Stimulated activated memory B cell treated with anti-CD40 and anti-IgM and Interleukin-4, amounts not matched to agents 10 μg/mL and 1 μg/mL and 100 μg/mL, for 72 hours (primary cell): Measurements from ENCODE around the gene SPATA22.
"Not testable (repeated sequence)": the region's sequence is repeated elsewhere in the genome, so short reads cannot be mapped to it uniquely, and the experiment has no call there.

Source experiments
- ATAC-seq: fragments of 150-1000 bp; cut with Tn5 transposase; 2 replicates; pipeline ENCODE4 v1.10.0; 2021
- H3K27ac Mint-ChIP-seq: one replicate; pipeline ENCODE4 v1.8.0; 2022; ENCODE audit warnings: mild to moderate bottlenecking, mixed read lengths
- H3K27me3 Mint-ChIP-seq: one replicate; pipeline ENCODE4 v1.8.0; 2022; ENCODE audit warnings: mixed read lengths
- H3K36me3 Mint-ChIP-seq: one replicate; pipeline ENCODE4 v1.8.0; 2022; ENCODE audit warnings: mixed read lengths
- H3K4me1 Mint-ChIP-seq: one replicate; pipeline ENCODE4 v1.8.0; 2022; ENCODE audit warnings: mixed read lengths
- H3K4me3 Mint-ChIP-seq: one replicate; pipeline ENCODE4 v1.8.0; 2022; ENCODE audit warnings: mild to moderate bottlenecking, moderate library complexity, mixed read lengths
- H3K9me3 Mint-ChIP-seq: one replicate; pipeline ENCODE4 v1.8.0; 2022; ENCODE audit warnings: mixed read lengths

The SPATA22 gene, protein sequence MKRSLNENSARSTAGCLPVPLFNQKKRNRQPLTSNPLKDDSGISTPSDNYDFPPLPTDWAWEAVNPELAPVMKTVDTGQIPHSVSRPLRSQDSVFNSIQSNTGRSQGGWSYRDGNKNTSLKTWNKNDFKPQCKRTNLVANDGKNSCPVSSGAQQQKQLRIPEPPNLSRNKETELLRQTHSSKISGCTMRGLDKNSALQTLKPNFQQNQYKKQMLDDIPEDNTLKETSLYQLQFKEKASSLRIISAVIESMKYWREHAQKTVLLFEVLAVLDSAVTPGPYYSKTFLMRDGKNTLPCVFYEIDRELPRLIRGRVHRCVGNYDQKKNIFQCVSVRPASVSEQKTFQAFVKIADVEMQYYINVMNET

DNA sequence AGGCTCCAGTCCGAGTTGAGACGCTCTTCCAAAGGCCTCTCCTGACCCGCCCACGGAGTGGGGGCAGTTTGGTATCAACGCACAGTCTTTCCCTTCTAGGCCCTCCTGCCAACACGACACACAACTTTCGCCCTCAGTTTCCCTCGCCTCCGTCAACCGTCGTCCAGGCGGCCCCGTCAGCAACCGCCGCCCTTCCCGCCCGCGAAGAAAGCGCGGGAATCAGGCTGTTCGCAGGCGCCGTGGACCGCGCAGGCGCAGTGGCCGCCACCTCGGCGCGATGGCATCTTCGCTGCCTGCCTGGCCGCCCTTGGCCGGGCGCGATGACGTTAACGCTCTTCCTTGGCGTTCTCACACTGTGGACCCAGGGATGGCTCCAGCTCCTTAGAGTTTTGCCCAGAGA, at the start of gene SPATA22:
Gene SPATA22, minus strand, starts transcription at position 221 of the 400 bp plus-strand sequence. CDS start 2,494 bp downstream, outside the sequence.
- H3K9me3 Mint-ChIP-seq, result no peaks in the 10 kb centered on the region
- no peak within 1 kb of the TSS for H3K27ac Mint-ChIP-seq
- no peaks in the 10 kb centered on the region for H3K36me3 Mint-ChIP-seq
- no peaks in the 10 kb centered on the region for H3K27me3 Mint-ChIP-seq
- ATAC-seq, result no peak
- H3K4me1 Mint-ChIP-seq, result peaks cover 6% of the 10 kb centered on the region
- H3K4me3 Mint-ChIP-seq, result no peak within 1 kb of the TSS

DNA sequence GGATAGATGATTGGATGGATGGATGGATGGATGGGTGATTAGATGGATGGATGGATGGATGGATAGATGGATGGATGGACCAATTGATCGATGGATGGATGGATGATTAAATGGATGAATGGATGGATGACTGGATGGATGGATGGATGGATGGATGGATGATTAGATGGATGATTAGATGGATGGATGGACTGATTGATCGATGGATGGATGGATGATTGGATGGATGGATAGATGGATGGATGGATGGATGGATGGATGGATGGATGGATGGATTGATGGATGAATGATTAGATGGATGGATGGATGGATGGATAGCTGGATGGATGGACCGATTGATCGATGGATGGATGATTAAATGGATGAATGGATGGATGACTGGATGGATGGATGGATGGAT, 47.9 kb upstream of the SPATA22 start:
- not testable (repeated sequence) for H3K4me1 Mint-ChIP-seq, H3K27ac Mint-ChIP-seq

DNA sequence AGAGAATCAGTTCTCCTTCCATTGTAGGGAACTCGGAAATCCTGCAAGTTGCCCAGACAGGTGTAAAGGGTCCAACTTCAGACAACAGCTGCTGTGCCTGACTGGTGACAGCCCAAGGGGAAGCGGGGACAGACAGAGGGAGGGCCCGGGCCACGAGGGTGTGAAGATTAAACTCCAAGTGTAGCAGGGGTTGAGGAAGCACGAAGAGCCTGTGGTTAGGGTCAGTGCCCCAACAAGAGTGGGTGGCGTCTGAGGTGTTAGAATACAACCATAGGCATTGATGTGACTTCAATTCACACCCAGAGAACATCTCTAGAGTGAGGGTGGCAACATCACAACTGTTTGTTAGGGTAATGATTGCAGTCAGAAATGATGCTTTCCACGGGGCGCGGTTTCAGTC, 43.3 kb upstream of the SPATA22 start:
- Mint-ChIP-seq H3K27ac (no peak overlapping the region), H3K4me3 (no peak overlapping the region), H3K36me3 (peaks cover 68% of the 10 kb centered on the region), H3K4me1 (no peaks in the 10 kb centered on the region), H3K9me3 (no peaks in the 10 kb centered on the region), H3K27me3 (no peaks in the 10 kb centered on the region)
- no peak for ATAC-seq

More for the DNA sequence above, 47.9 kb upstream of the SPATA22 start:
- not testable (repeated sequence) for ATAC-seq, H3K27me3 Mint-ChIP-seq, H3K9me3 Mint-ChIP-seq, H3K4me3 Mint-ChIP-seq
- peaks cover 36% of the 10 kb centered on the region for H3K36me3 Mint-ChIP-seq

DNA sequence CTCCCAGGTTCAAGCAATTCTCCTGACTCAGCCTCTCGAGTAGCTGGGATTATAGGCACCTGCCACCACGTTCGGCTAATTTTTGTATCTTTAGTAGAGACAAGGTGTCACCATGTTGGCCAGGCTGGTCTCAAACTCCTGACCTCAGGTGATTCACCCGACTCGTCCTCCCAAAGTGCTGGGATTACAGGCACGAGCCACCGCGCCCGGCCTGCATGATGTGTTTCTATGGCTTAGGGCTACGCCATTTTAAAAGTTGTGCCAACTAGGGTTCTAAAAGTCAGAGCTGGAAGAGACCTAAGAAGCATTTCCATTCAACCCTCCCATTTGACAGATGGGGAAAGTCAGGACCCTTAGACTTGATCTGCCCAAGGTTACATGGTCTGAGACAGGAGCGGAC, 42.5 kb upstream of the SPATA22 start:
- not testable (repeated sequence) for H3K4me3 Mint-ChIP-seq, H3K4me1 Mint-ChIP-seq, H3K27me3 Mint-ChIP-seq, H3K9me3 Mint-ChIP-seq, H3K27ac Mint-ChIP-seq, ATAC-seq
- peaks cover 75% of the 10 kb centered on the region for H3K36me3 Mint-ChIP-seq

DNA sequence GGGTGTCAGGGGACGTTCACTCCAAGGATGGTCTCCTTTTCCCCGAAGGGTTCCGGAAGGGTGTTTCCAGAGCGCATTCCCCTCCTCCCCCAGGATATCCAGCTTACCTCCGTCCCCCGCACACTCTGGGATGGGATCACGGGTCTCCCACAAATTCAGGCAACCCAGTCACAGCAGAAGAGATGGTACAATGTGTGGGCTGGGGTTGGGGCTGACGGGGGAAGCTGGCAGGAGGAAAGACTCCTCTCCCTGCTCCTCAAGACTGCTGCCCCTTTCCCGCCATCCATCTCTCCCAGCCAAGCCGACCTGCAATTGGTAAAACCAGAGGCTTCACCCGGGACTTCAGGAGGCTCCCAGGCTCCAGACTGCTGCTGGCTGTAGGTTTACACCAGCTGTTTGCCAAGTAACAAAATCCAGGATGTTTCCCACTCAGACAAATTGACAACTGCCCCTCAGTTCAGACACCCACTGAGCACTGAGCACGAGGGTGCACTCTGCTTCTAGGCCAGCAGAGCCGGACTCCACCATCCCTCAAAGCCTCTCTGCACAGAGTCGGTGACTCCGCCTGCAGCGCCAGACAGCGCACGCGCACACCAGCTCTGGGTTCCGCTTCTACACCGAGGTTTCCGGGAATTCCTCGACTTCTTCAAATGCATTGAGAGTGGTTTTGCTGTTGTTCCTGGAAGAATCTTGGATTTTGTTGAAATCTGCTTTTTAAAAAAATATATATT, 41.9 kb upstream of the SPATA22 start:
- H3K27me3 Mint-ChIP-seq, result no peaks in the 10 kb centered on the region
- H3K27ac Mint-ChIP-seq, result no peak overlapping the region
- no peaks in the 10 kb centered on the region for H3K4me1 Mint-ChIP-seq
- peaks cover 3% of the 10 kb centered on the region for H3K9me3 Mint-ChIP-seq
- H3K4me3 Mint-ChIP-seq, result no peak overlapping the region
- peaks cover 75% of the 10 kb centered on the region for H3K36me3 Mint-ChIP-seq
- no peak for ATAC-seq

DNA sequence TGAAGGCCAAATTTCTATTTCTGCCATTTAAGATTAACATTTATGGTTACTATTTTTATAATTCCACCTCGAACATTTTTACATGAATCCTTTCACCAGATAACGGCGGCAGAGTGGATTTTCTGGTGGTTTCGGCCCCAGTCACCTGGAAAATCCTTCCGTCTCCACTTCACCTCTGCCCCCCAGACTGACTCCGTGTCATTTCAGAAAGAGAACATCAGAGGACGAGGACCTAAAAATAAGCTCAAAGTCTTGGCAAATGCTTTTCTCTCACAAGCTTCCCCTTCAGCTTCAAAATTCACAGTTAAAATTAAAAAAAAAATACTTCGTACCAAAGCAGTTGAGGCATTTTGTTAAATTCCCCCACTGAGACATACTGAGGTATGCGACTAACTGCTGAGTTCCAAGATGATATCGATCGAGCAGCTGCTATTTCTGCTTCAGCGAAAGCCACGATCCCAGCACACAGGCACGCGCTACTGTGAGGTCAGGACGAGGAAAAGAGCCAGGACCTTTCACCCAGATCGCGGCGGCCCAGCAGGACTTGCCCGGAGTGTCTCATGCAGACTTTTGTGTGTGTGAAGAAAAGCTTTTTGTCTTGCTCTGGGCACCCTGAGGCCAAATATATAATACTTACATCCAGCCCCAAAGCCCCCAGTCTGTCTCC, 41.0 kb upstream of the SPATA22 start:
- peaks cover 3% of the 10 kb centered on the region for H3K9me3 Mint-ChIP-seq
- no peaks in the 10 kb centered on the region for H3K4me1 Mint-ChIP-seq
- H3K27me3 Mint-ChIP-seq, result no peaks in the 10 kb centered on the region
- H3K27ac Mint-ChIP-seq, result no peak overlapping the region
- ATAC-seq, result no peak
- H3K4me3 Mint-ChIP-seq, result no peak overlapping the region
- peaks cover 75% of the 10 kb centered on the region for H3K36me3 Mint-ChIP-seq

DNA sequence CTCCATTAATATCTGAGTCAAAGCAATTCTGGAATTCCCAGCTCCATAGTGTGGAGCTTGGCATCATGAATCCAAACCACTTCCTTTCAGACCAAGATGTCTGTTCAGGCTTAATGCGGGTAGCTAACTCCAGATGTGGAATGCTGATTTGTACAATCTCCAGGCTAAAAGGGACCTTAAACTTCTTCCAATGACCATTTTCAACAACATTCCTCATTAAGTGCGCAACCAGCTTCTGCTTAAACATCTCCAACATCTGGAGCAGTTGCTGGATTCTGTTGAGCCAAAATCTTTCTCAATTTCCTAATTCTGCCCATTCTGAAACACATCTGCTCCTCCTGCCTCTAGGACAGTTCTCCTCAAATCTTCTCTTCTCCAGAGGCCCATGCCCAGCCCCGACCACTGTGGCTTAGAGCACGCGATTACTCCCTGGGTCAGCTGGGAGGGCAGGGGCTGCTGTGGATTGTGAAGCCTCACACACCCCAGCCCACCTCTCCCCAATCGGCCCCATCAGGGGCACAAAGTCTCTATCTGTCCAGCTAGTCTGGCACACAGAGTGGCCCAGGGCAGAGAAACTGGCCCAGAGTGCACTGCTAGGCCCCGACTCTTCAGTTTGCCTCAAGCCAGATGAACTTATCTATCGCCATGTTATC, 40.4 kb upstream of the SPATA22 start:
- Mint-ChIP-seq H3K27me3 (no peaks in the 10 kb centered on the region), H3K27ac (no peak overlapping the region), H3K4me1 (no peaks in the 10 kb centered on the region), H3K36me3 (peaks cover 75% of the 10 kb centered on the region), H3K4me3 (no peak overlapping the region), H3K9me3 (peaks cover 3% of the 10 kb centered on the region)
- ATAC-seq, result no peak

DNA sequence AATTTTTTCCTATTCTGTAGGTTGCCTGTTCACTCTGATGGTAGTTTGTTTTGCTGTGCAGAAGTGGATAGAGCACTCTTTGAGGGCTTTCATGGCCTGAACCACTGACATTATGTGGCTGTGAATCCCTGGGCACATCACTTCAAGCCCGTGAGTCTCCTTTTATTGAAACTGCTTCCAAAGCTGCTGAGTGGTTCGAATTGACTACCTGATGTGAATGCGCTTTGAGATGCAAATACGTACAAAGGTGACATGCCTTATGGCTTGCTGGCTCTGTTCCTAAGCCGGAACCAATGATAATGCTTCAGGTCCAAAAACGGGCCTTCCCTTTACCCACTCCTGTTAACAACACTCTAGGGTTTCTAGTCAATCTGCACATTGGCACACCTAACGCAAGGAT, 38.5 kb upstream of the SPATA22 start:
- Mint-ChIP-seq H3K36me3 (peaks cover 65% of the 10 kb centered on the region), H3K27ac (no peak overlapping the region)
- ATAC-seq, result no peak

DNA sequence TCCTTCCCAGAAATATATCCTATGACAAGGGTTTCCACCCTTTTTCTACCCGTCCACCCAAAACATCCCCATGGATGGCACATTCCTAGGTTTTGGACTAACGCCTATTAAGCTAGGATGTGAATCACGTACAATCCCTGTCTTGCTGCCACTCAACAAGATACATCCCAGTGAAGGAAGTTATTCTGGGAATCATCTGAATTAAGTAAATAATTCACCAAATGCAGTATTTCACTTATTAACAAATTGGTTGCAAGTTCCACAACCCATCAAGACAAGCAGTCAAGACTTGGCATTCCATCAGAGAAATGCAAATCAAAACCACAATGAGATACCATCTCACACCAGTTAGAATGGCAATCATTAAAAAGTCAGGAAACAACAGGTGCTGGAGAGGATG, 36.2 kb upstream of the SPATA22 start:
- ATAC-seq, result no peak
- H3K36me3 Mint-ChIP-seq, result peaks cover 43% of the 10 kb centered on the region
- H3K27ac Mint-ChIP-seq, result no peak overlapping the region
- no peaks in the 10 kb centered on the region for H3K27me3 Mint-ChIP-seq
- no peaks in the 10 kb centered on the region for H3K4me1 Mint-ChIP-seq
- no peak overlapping the region for H3K4me3 Mint-ChIP-seq
- peaks cover 3% of the 10 kb centered on the region for H3K9me3 Mint-ChIP-seq

More for the DNA sequence above, 38.5 kb upstream of the SPATA22 start:
- H3K4me3 Mint-ChIP-seq, result no peak overlapping the region
- H3K9me3 Mint-ChIP-seq, result peaks cover 3% of the 10 kb centered on the region
- H3K27me3 Mint-ChIP-seq, result no peaks in the 10 kb centered on the region
- no peaks in the 10 kb centered on the region for H3K4me1 Mint-ChIP-seq

DNA sequence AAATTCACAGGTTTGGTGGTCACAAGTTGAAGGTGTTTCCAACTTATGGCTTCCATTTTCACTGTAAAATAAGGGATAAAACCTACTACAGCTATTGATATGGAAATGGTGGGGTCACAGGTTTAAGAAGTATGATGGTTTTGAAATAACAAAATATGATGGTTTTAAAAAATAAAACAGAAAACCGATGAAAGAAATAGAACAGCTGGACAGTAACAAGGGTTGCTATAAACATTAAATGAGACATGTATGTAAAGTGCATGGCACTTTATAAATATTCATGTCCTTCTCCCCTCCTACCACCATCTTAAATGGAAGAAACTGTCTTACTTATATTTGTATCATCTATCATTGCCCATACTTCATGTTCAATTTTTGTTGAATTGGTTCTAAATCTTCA, 35.5 kb upstream of the SPATA22 start:
- no peak overlapping the region for H3K4me3 Mint-ChIP-seq
- ATAC-seq, result no peak
- H3K27ac Mint-ChIP-seq, result no peak overlapping the region
- no peaks in the 10 kb centered on the region for H3K27me3 Mint-ChIP-seq
- peaks cover 35% of the 10 kb centered on the region for H3K36me3 Mint-ChIP-seq
- peaks cover 3% of the 10 kb centered on the region for H3K9me3 Mint-ChIP-seq
- H3K4me1 Mint-ChIP-seq, result no peaks in the 10 kb centered on the region

DNA sequence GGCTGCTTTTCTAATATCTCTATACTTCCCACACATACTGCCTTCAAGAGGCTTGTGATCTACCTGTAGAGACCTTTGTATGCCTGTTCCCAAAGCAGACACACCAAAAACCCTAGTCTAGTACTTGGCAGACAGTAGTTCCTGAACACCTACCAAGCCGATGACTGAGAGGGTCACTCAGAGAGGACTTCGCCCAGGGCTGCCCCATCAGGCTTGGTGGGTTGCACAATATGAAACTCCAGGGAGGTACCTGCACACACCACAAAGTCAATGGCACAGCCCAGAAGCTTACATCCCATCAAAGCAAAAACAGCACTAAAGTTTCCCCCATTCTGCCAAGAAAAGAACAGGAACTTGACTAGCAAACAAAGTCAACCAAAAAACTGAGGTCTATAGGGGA, 34.4 kb upstream of the SPATA22 start:
- peaks cover 3% of the 10 kb centered on the region for H3K9me3 Mint-ChIP-seq
- no peaks in the 10 kb centered on the region for H3K27me3 Mint-ChIP-seq
- H3K36me3 Mint-ChIP-seq, result peaks cover 26% of the 10 kb centered on the region
- no peak overlapping the region for H3K27ac Mint-ChIP-seq
- H3K4me3 Mint-ChIP-seq, result no peak overlapping the region
- H3K4me1 Mint-ChIP-seq, result no peaks in the 10 kb centered on the region
- ATAC-seq, result no peak

DNA sequence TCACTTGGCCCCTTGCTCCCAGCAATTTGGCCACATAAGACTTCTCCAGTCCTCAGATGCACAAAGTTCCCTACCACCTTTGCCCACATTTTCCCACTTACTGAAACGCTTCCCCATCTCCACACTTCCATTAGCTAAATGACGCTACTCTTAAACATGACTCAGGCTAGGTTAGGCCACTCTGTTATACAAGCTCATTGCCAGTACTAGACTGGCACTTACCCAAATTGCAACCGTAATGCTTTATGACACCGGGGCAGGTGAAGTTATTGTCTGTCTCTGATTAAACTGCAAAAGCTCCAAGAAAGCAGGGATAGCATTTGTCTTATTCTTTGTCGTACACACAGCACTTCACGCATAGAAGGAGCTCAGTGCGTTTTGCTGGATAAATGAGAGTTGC, 33.4 kb upstream of the SPATA22 start:
- Mint-ChIP-seq H3K27me3 (no peaks in the 10 kb centered on the region), H3K27ac (no peak overlapping the region), H3K9me3 (peaks cover 3% of the 10 kb centered on the region)

DNA sequence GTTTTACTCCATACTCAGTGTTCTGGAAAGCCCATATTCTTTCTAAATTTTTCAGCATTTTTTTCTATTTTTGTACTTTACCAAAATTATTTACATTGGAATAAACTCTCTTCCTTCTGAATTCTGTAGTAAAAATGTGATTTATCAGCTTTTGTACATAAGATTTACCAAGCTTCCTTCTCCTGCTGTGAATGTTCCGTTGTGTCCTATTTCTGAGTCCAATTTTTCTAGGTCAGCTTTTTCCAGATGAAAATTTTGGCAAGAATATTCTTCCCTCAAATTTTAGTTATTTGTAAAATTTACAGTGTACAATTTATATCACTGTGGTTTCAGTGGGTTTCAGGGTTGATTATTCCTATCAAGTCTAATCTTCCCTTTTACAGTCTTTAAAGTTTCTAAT, 31.7 kb upstream of the SPATA22 start:
- Mint-ChIP-seq H3K27ac (no peak overlapping the region), H3K27me3 (no peaks in the 10 kb centered on the region), H3K4me1 (no peaks in the 10 kb centered on the region), H3K36me3 (peaks cover 12% of the 10 kb centered on the region), H3K9me3 (no peaks in the 10 kb centered on the region), H3K4me3 (no peak overlapping the region)
- no peak for ATAC-seq

More for the DNA sequence above, 33.4 kb upstream of the SPATA22 start:
- Mint-ChIP-seq H3K4me3 (no peak overlapping the region), H3K4me1 (no peaks in the 10 kb centered on the region), H3K36me3 (peaks cover 20% of the 10 kb centered on the region)
- ATAC-seq, result no peak

DNA sequence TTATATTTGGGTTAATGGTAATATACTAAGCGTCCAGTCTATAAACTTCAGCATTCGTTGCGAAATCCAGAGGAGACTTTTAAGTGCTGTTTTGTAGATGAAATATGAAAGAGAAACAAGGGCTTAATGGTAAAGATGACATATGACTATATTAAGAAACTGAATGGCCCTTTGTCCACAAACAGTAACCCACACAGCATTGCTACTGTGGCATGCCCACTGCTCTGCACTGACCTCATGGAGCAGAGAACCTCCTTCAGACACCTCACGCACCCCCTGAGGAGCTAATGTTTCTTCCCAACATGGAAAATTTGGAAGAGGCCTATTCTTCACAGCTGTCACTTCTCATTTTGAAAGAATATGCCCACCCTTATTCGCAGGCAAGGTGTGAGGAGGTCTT, 30.8 kb upstream of the SPATA22 start:
- ATAC-seq, result no peak

DNA sequence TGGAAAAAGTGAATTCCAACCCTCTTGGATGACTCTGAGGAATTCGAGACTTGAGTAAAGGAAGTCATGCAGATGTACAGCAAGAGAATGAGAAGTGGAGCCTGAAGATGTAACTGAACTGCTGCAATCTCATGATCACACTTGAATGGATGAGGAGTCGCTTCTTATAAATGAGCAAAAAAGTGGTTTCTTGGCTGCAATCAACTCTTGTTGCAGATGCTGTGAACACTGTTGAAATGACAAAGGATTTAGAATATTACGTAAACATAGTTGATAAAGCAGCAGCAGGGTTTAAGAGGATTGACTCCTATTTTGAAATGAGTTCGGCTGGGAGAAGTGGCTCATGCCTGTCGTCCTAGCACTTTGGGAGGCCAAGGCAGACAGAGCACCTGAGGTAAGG, 29.7 kb upstream of the SPATA22 start:
- no peak overlapping the region for H3K27ac Mint-ChIP-seq
- peaks cover 6% of the 10 kb centered on the region for H3K36me3 Mint-ChIP-seq
- ATAC-seq, result no peak
- no peaks in the 10 kb centered on the region for H3K9me3 Mint-ChIP-seq
- H3K4me3 Mint-ChIP-seq, result no peak overlapping the region
- no peaks in the 10 kb centered on the region for H3K4me1 Mint-ChIP-seq
- H3K27me3 Mint-ChIP-seq, result peaks cover 3% of the 10 kb centered on the region

More for the DNA sequence above, 30.8 kb upstream of the SPATA22 start:
- no peaks in the 10 kb centered on the region for H3K4me1 Mint-ChIP-seq
- H3K27me3 Mint-ChIP-seq, result no peaks in the 10 kb centered on the region
- no peaks in the 10 kb centered on the region for H3K9me3 Mint-ChIP-seq
- H3K27ac Mint-ChIP-seq, result no peak overlapping the region
- H3K4me3 Mint-ChIP-seq, result no peak overlapping the region
- H3K36me3 Mint-ChIP-seq, result peaks cover 12% of the 10 kb centered on the region
